A673 (cell line): Measurements from ENCODE around the gene ADAP2. TPM values are rescaled to one million over a fixed set of nuclear protein-coding genes. Genes with fewer than 3 reads are reported as not detected.

Source experiments
- BruUV-seq: library from RNA; stranded (reverse); fragments of 400-500 nt; replicated peaks from 2 replicates; lab custom pipeline; 2021; lab: Mats Ljungman, UMichigan
- CTCF ChIA-PET: fragments of 300-600 bp; sonication (Branson Sonifier 250); formaldehyde crosslinking; loops from one replicate; lab custom pipeline; 2022; ENCODE audit warnings: antibody characterized with exemption; lab: Charles Lee
- POLR2A ChIA-PET: fragments of 300-600 bp; sonication (Branson Sonifier 250); formaldehyde crosslinking; loops from one replicate; lab custom pipeline; 2022; ENCODE audit warnings: antibody characterized with exemption; ENCODE audit not compliant: low non-redundant PET; lab: Charles Lee
- DNase-seq: peaks from one replicate; pipeline ENCODE4 v3.0.0-alpha.2; 2015; ENCODE audit warnings: low spot score
- H3K27ac ChIP-seq: fragments of 200-600 bp; sonication (generic); 2 replicates; pipeline ENCODE4 v1.5.1; 2016; ENCODE audit warnings: mixed run types, low read depth, mild to moderate bottlenecking, mixed read lengths, antibody characterized with exemption, low read length; ENCODE audit not compliant: poor library complexity, severe bottlenecking
- H3K27me3 ChIP-seq: fragments of 200-600 bp; sonication (generic); replicated peaks from 2 replicates; pipeline ENCODE4 v1.6.1; 2017; ENCODE audit warnings: mixed run types, low read depth, mild to moderate bottlenecking, mixed read lengths, antibody characterized with exemption, low read length; ENCODE audit not compliant: insufficient read depth, poor library complexity
- H3K36me3 ChIP-seq: fragments of 200-600 bp; sonication (generic); 2 replicates; pipeline ENCODE4 v1.6.1; 2016; ENCODE audit warnings: mixed run types, mild to moderate bottlenecking, mixed read lengths, antibody characterized with exemption, low read length; ENCODE audit not compliant: insufficient read depth, poor library complexity, severe bottlenecking
- H3K4me1 ChIP-seq: fragments of 200-600 bp; sonication (generic); 2 replicates; pipeline ENCODE4 v1.6.1; 2017; ENCODE audit warnings: mixed run types, mild to moderate bottlenecking, mixed read lengths, antibody characterized with exemption, low read length; ENCODE audit not compliant: insufficient read depth, poor library complexity, severe bottlenecking
- H3K4me3 ChIP-seq: fragments of 200-600 bp; sonication (generic); 2 replicates; pipeline ENCODE4 v1.5.1; 2016; ENCODE audit warnings: low read depth, mixed run types, mild to moderate bottlenecking, mixed read lengths, low read length; ENCODE audit not compliant: poor library complexity, severe bottlenecking
- H3K9me3 ChIP-seq: fragments of 200-600 bp; sonication (generic); 2 replicates; pipeline ENCODE4 v1.6.1; 2016; ENCODE audit warnings: mixed run types, low read depth, mild to moderate bottlenecking, mixed read lengths, antibody characterized with exemption, low read length; ENCODE audit not compliant: poor library complexity, severe bottlenecking
- EZH2 ChIP-seq: fragments of 200-600 bp; sonication (generic); IDR thresholded peaks from 2 replicates; pipeline ENCODE4 v1.6.1; 2017; ENCODE audit warnings: borderline replicate concordance, low read depth, mild to moderate bottlenecking, mixed read lengths, antibody characterized with exemption, low read length; ENCODE audit not compliant: poor library complexity, severe bottlenecking
- intact Hi-C: fragments of 100-400 bp; cut with micrococcal nuclease; formaldehyde crosslinking; loops from one replicate; pipeline ENCODE4 v1.10.0; 2022; ENCODE audit not compliant: unreplicated experiment
- total RNA-seq: library from RNA; stranded (reverse); gene quantifications from 2 replicates; pipeline ENCODE4 v1.2.3, GENCODE V29; 2021
- TF ChIP-seq, protein P1 (sequence below): fragments of 300-800, 200-600 bp; sonication (generic); conservative IDR thresholded peaks from 2 replicates; pipeline ENCODE4 v1.5.1; 2017; ENCODE audit warnings: low read depth, mild to moderate bottlenecking, antibody characterized with exemption, low read length, moderate library complexity, mixed read lengths

The ADAP2 gene
- total RNA-seq, 1 experiment from 2014 or later: not detected

DNA sequence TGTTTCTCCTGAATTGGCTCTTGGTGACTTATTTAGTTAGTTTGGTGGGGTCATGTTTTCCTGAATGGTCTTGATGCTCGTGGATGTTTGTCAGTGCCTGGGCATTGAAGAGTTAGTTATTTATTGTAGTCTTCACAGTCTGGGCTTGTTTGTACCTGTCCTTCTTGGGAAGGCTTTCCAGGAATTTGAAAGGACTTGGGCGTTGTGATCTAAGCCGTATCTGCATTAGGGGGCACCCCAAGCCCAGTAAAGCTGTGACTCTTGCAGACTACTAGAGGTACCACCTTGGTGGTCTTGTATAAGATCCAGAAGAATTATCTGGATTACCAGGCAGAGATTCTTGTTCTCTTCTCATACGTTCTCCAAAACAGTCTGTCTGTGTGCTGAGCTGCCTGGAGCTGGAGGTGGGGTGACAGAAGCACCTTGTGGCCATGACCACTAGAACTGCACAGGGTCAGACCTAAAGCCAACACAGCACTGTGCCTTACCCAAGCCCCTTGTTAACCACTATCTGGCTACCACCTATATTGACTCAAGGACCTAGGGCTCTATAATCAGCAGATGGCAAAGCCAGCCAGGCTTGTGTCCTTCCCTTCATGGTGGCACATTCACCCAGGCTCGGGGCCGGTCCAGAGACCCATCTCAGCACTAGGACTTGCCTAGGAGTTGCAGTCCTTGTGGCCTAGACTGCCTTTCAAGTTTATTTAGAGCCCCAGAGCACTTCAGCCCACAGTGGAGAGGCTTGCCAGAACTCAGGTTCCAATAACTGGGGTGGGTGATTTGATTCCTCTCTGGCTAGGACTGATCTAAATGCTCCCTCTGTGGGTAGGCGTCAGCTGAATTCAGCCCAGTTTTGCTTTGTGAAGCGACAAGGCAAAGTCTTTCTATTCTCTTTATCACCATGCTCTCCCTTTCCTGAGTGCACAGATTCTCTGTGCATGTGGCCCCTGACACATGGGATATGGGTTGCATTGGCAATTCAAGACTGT, 60.1 kb downstream of the ADAP2 start:
- intact Hi-C loops: no loop called here
- ChIA-PET CTCF (no interaction called here), POLR2A (interaction anchor here (0.6 kb wide), 1 partner anchor 75 kb away, joined by 3 read pairs; no protein-coding TSS in a partner anchor)
- no peaks in the 10 kb centered on the region for H3K36me3 ChIP-seq
- no peaks in the 10 kb centered on the region for H3K9me3 ChIP-seq
- no peaks in the 10 kb centered on the region for H3K27me3 ChIP-seq
- H3K4me3 ChIP-seq: no peak overlapping the region
- H3K27ac ChIP-seq: no peak overlapping the region
- no TSS peak for BruUV-seq
- no peaks in the 10 kb centered on the region for H3K4me1 ChIP-seq
- no peak for TF ChIP-seq EZH2
- TF ChIP-seq, protein P1, sequence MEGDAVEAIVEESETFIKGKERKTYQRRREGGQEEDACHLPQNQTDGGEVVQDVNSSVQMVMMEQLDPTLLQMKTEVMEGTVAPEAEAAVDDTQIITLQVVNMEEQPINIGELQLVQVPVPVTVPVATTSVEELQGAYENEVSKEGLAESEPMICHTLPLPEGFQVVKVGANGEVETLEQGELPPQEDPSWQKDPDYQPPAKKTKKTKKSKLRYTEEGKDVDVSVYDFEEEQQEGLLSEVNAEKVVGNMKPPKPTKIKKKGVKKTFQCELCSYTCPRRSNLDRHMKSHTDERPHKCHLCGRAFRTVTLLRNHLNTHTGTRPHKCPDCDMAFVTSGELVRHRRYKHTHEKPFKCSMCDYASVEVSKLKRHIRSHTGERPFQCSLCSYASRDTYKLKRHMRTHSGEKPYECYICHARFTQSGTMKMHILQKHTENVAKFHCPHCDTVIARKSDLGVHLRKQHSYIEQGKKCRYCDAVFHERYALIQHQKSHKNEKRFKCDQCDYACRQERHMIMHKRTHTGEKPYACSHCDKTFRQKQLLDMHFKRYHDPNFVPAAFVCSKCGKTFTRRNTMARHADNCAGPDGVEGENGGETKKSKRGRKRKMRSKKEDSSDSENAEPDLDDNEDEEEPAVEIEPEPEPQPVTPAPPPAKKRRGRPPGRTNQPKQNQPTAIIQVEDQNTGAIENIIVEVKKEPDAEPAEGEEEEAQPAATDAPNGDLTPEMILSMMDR: no peak
- no peak for DNase-seq

DNA sequence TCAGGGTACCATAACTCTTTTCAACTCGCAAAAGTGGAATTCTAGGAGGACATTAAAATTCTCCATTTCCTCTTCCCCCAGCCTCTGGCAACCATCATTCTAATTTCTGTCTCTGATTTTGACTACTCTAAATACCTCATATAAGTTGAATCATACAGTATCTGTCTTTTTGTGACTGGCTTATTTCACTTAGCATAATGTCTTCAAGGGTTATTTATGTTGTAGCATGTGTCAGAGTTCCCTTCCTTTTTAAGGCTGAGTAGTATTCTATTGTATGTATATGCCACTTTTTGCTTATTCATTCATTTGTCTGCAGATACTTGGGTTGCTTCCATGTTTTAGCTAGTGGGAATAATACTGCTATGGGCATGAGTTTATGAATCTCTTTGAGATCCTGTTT, 61.1 kb downstream of the ADAP2 start:
- POLR2A ChIA-PET: no interaction called here
- H3K4me1 ChIP-seq: no peaks in the 10 kb centered on the region
- H3K27me3 ChIP-seq: no peaks in the 10 kb centered on the region
- TF ChIP-seq, protein P1: no peak
- no peak for TF ChIP-seq EZH2
- no peaks in the 10 kb centered on the region for H3K9me3 ChIP-seq
- no TSS peak for BruUV-seq
- no peak overlapping the region for H3K27ac ChIP-seq
- CTCF ChIA-PET: no interaction called here
- H3K4me3 ChIP-seq: no peak overlapping the region
- no peak for DNase-seq
- intact Hi-C loops: no loop called here
- no peaks in the 10 kb centered on the region for H3K36me3 ChIP-seq

DNA sequence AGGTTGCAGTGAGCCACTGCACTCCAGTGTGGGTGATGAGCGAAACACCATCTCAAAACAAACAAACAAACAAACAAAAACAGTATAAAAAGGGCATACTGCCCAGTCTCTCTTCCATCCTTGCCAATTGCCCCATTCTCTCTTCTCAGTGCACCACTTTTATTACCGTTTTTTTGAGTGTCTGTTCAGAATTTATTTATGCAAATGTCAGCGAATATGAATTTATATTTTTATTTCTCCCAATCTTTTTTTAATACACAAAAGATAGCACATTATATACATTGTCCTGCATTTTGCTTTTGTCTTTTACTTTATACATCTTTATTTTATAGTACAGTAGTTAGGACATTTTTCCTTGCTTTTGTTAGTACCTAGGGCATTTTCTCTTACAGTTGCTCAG, 68.7 kb downstream of the ADAP2 start:
- Histone ChIP-seq H3K9me3 (no peaks in the 10 kb centered on the region), H3K27me3 (no peaks in the 10 kb centered on the region), H3K4me1 (no peaks in the 10 kb centered on the region), H3K27ac (no peak overlapping the region), H3K4me3 (no peak overlapping the region), H3K36me3 (no peaks in the 10 kb centered on the region)
- POLR2A ChIA-PET: no interaction called here
- CTCF ChIA-PET: no interaction called here
- BruUV-seq: no TSS peak
- no peak for DNase-seq
- intact Hi-C loops: no loop called here
- TF ChIP-seq, protein P1: no peak
- TF ChIP-seq EZH2: no peak
